Activated CD4-positive, alpha-beta T cell treated with anti-CD3 and anti-CD28 coated beads, Interleukin-2, amount 10 ng/mL, durations not matched to agents 24 days and 14 days (primary cell): ENCODE measurements around the gene ADGRV1. TPM values are rescaled to one million over a fixed set of nuclear protein-coding genes. Genes with fewer than 3 reads are reported as not detected.

Experiments used
- DNase-seq: peaks from one replicate; pipeline ENCODE4 v3.0.0; 2022
- H3K27ac Mint-ChIP-seq: one replicate; pipeline ENCODE4 v1.8.0; 2022; ENCODE audit warnings: mild to moderate bottlenecking, mixed read lengths
- H3K27me3 Mint-ChIP-seq: one replicate; pipeline ENCODE4 v1.8.0; 2022; ENCODE audit warnings: mixed read lengths
- H3K36me3 Mint-ChIP-seq: one replicate; pipeline ENCODE4 v1.8.0; 2022; ENCODE audit warnings: low read depth, mild to moderate bottlenecking, mixed read lengths
- H3K4me1 Mint-ChIP-seq: one replicate; pipeline ENCODE4 v1.8.0; 2021; ENCODE audit warnings: mixed read lengths
- H3K4me3 Mint-ChIP-seq: one replicate; pipeline ENCODE4 v1.8.0; 2022; ENCODE audit warnings: mild to moderate bottlenecking, moderate library complexity, mixed read lengths
- H3K9me3 Mint-ChIP-seq: one replicate; pipeline ENCODE4 v1.8.0; 2021; ENCODE audit warnings: mixed read lengths
- intact Hi-C: fragments of 100-400 bp; cut with micrococcal nuclease; formaldehyde crosslinking; loops from one replicate; pipeline ENCODE4 v1.15.1; 2023
- total RNA-seq: library from RNA; stranded (reverse); gene quantifications from 2 replicates; pipeline ENCODE4 v1.2.3, GENCODE V29; 2022

The ADGRV1 gene
- total RNA-seq, 1 donor from 2014 or later = 0.63 TPM

DNA sequence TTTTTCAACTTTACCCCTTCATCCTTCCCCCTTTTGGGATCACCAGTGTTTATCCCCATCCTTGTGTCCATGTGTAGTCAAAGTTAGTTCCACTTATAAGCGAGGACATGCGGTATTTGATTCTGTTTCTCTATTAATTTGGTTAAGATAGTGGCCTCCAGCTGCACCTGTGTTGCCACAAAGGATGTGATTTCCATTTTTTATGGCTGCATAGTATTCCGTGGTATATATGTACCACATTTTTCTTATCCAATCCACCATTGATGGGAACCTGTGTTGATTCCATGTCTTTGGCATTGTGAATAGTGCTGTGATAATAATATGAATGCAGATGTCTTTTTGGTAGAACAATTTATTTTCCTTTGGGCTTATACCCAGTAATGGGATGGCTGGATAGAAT lies 572.2 kb downstream of the ADGRV1 start:
- Mint-ChIP-seq H3K4me1 (peaks cover 2% of the 10 kb centered on the region), H3K27me3 (peaks cover 32% of the 10 kb centered on the region), H3K36me3 (no peaks in the 10 kb centered on the region), H3K4me3 (no peak overlapping the region), H3K27ac (no peak overlapping the region), H3K9me3 (peaks cover 5% of the 10 kb centered on the region)
- intact Hi-C loops = no loop called here
- DNase-seq = peak; percentile 24

DNA sequence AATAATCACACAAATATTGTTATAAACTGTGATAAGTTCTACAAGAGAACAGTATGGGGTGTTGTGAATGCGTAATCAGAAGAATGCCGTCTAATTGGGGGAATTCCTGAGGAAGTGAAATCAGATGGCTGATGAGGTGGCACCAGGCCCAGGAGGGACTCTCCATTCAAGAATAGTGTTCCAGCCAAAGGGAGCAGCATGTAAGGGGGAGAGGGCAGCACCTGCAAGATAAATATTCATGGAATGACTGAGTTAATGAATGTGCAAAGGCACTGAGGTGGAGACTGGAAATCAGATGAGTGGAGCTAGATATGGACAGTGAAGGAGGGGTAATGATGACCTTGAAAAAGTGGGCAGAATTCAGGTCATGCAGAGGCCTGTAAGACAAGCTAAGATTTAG lies 574.0 kb downstream of the ADGRV1 start:
- no peak overlapping the region for H3K4me3 Mint-ChIP-seq
- peaks cover 27% of the 10 kb centered on the region for H3K27me3 Mint-ChIP-seq
- no peak overlapping the region for H3K27ac Mint-ChIP-seq
- H3K4me1 Mint-ChIP-seq = peaks cover 7% of the 10 kb centered on the region
- intact Hi-C loops = no loop called here
- H3K9me3 Mint-ChIP-seq = peaks cover 5% of the 10 kb centered on the region
- DNase-seq = no peak
- H3K36me3 Mint-ChIP-seq = no peaks in the 10 kb centered on the region

DNA sequence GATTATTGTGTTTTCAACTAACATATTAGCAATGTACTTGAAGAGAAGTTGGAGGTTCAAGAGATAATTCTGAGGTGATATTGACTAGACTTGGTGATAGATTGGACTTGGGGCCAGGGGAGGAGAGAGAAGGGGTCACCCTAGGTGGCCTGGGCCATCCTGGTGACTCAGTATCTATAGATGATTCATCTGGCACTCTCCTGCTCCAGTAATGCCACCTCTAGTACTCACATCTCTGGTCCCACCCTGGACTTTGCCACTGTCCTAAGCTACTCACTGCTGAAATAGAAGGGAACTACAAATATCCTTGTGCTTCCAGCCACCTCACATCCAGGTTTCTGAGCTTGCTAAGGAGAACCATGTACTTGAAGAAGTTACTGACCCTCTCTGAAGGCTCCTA lies 574.6 kb downstream of the ADGRV1 start:
- intact Hi-C loops = no loop called here
- Mint-ChIP-seq H3K27ac (no peak overlapping the region), H3K36me3 (no peaks in the 10 kb centered on the region), H3K9me3 (peaks cover 5% of the 10 kb centered on the region), H3K27me3 (peaks cover 21% of the 10 kb centered on the region), H3K4me1 (peaks cover 7% of the 10 kb centered on the region), H3K4me3 (no peak overlapping the region)
- no peak for DNase-seq

DNA sequence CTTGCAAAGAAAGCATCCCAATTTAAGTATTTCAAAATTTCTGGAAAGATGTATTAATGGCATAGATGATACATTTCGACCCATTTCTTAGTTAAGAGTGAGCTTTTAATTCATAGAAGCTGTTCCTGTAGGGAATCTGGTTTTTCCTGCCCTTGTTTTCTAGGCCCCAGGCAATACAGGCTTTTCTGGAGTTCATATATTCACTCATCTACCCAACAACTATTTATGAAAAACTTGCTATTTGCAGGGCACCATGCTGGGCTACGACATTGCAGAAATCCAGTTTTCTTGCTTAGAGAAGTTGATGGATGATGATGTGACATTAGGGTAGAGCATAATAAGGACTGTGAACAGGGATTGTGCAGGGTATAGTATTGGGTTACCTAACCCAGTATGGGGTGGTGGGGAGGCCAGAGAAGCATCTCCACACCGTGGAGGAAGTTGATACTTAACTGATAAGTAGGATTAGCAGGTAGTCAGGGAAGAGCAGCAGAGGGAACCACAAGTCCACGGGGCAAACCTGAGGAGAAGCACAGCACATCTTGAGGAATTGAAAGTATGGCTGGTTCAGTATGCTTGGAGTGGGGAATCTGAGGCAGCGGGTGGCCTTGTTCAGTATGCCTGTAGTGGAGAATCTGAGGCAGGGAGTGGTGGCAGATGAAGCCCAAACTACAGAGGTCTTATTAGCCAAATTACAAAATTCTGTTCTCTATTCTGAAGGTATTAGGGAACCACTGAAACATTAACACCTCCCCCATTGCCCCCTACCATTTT lies 577.1 kb downstream of the ADGRV1 start:
- peaks cover 14% of the 10 kb centered on the region for H3K27me3 Mint-ChIP-seq
- no peak for DNase-seq
- no peak overlapping the region for H3K27ac Mint-ChIP-seq
- intact Hi-C loops = no loop called here
- peaks cover 5% of the 10 kb centered on the region for H3K9me3 Mint-ChIP-seq
- H3K36me3 Mint-ChIP-seq = no peaks in the 10 kb centered on the region
- peaks cover 14% of the 10 kb centered on the region for H3K4me1 Mint-ChIP-seq
- no peak overlapping the region for H3K4me3 Mint-ChIP-seq

DNA sequence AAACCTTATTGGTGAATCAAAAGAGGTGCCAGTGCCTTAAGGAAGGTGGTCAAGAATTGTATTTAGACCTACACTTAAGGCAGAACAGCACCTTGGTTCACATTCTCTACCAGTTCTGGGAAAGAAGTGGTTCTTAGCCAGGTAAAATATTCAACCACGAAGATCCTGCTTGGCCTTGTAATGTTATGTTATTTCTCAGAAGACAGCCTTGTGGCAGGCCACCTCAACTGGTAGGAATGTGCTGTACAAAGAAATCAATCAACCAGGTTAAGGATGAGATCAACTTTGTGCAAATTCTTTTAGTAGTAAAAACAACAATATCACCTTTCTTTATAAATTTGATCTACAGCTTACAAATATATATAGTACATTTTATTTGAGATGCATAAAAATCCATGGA lies 577.7 kb downstream of the ADGRV1 start:
- Mint-ChIP-seq H3K36me3 (no peaks in the 10 kb centered on the region), H3K27ac (no peak overlapping the region), H3K4me1 (peaks cover 14% of the 10 kb centered on the region), H3K4me3 (no peak overlapping the region), H3K27me3 (peaks cover 14% of the 10 kb centered on the region), H3K9me3 (peaks cover 5% of the 10 kb centered on the region)
- intact Hi-C loops = no loop called here
- no peak for DNase-seq

DNA sequence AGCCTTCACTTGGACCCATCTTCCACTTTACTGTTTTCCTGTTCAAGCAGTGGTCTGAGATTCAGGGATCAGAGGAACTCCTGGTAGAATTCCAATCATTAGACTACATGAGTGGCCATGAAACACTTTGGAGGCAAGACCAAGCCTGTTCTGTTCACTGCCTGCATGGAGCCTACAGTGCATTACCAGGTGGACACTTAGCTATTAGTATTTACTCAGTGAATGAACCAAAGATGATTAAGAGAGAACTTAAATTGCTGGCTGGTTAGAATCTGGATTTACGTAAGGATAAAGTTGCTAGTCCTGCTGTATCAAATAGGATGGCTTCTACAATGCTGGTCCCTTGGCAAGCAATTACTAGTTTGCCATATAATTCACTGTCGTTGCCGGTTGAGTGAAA lies 579.0 kb downstream of the ADGRV1 start:
- Mint-ChIP-seq H3K27me3 (peaks cover 7% of the 10 kb centered on the region), H3K4me3 (no peak overlapping the region), H3K27ac (no peak overlapping the region), H3K4me1 (peaks cover 18% of the 10 kb centered on the region), H3K9me3 (peaks cover under 1% of the 10 kb centered on the region), H3K36me3 (no peaks in the 10 kb centered on the region)
- intact Hi-C loops = no loop called here
- DNase-seq = no peak

DNA sequence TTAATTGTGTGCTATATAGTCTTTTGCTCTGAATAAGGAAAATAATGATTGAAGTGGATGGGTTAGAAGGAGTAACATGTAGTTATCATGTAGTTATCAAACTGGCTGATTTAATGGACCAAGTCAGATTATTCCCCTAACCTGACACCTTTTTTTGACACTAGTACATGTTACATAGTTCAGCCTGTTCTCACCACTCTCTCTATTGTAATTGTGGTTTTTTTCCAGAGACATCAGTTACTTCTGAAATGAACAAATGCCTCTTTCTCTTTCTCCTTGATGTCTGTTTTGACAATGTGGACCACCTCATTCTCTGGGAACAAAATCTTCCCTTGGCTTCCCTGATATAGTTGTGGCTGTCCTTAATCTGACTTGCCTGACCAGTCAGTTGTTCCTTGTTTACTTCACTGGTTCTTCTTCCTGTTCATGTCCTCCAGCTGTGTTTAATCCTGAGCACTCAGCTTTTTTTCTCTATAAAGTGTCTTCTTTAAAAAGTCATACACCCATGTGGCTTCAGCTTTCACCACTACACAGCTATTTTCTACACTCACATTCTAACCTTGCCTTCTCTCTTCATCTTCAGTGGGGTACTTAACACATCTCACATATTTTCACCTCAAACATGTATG lies 581.1 kb downstream of the ADGRV1 start:
- DNase-seq = no peak
- intact Hi-C loops = no loop called here
- no peak overlapping the region for H3K4me3 Mint-ChIP-seq
- H3K27ac Mint-ChIP-seq = no peak overlapping the region
- no peaks in the 10 kb centered on the region for H3K36me3 Mint-ChIP-seq
- H3K4me1 Mint-ChIP-seq = peaks cover 18% of the 10 kb centered on the region
- H3K27me3 Mint-ChIP-seq = peaks cover 2% of the 10 kb centered on the region
- H3K9me3 Mint-ChIP-seq = no peaks in the 10 kb centered on the region

DNA sequence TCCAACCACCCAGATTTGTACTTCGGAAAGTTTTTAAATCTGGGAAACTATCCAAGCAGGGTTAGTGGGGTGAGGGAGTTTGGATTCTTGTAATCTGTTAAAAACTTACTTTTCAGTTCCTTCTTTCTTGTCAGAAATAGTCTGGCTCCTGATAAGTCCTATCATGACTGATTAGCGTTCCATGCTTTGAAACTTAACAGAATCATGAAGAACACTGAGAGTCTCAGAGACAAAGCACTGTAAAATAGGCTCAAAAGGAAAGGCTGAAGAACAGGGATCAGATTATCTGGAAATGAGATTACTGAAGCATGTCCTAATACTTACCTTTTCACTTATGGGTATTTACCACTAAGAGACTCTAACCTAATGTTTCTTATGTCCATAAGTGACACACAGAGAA lies 582.1 kb downstream of the ADGRV1 start:
- H3K4me3 Mint-ChIP-seq = no peak overlapping the region

GRCh38 chr5:91141642-91142041 lies 583.0 kb downstream of the ADGRV1 start:
- Mint-ChIP-seq H3K4me1 (peaks cover 12% of the 10 kb centered on the region), H3K27ac (no peak overlapping the region), H3K4me3 (no peak overlapping the region), H3K9me3 (no peaks in the 10 kb centered on the region), H3K27me3 (peaks cover 6% of the 10 kb centered on the region), H3K36me3 (no peaks in the 10 kb centered on the region)
- no peak for DNase-seq
- intact Hi-C loops = no loop called here

More for the DNA sequence above, 582.1 kb downstream of the ADGRV1 start:
- Mint-ChIP-seq H3K27me3 (peaks cover 2% of the 10 kb centered on the region), H3K4me1 (peaks cover 18% of the 10 kb centered on the region), H3K27ac (no peak overlapping the region), H3K36me3 (no peaks in the 10 kb centered on the region), H3K9me3 (no peaks in the 10 kb centered on the region)
- intact Hi-C loops = no loop called here
- DNase-seq = no peak

GRCh38 chr5:91142386-91142785 lies 583.8 kb downstream of the ADGRV1 start:
- Mint-ChIP-seq H3K9me3 (no peaks in the 10 kb centered on the region), H3K4me1 (peaks cover 12% of the 10 kb centered on the region), H3K4me3 (no peak overlapping the region), H3K27ac (no peak overlapping the region), H3K27me3 (peaks cover 6% of the 10 kb centered on the region), H3K36me3 (no peaks in the 10 kb centered on the region)
- DNase-seq = no peak
- intact Hi-C loops = no loop called here

DNA sequence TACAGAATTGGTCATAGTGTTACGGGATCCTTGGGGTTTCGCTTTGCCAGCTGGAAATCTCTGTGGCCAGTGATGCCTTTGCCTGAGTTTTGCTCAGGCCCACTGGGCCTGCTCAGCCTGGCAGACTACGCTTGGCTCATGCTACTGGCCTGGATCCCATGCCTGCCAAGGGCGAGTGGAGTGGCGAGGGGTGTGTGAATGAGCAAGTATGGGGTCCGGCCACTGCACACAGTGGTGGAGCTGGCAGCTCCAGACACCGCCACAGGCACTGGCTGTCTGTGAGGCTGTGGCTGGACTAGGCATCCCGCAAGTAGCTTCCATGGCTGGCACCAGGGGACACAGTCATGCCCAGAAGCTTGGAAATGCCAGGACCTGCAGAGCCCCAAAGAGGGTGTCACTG lies 584.2 kb downstream of the ADGRV1 start:
- no peak overlapping the region for H3K4me3 Mint-ChIP-seq

DNA sequence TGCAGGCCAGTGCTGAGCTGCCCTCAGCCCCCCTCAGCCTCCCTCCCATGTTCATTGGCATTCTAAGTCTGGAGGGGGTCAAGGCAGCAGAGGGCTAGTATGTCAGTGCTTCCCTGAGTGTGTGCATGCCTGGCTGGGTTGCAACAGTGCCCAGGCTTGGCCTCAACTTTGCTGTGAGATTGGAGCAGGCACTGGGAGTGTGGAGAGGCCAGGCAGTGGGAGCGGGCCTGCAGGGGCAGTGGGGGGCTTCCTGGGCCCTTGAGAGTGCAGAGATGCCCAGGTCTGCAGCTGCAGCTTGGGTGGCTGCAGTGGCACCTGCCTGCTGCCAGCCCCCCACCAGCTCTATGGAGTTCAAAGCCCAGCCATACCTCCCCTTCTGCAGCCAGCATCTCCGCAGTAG lies 585.2 kb downstream of the ADGRV1 start:
- no peak overlapping the region for H3K27ac Mint-ChIP-seq
- no peaks in the 10 kb centered on the region for H3K9me3 Mint-ChIP-seq
- intact Hi-C loops = no loop called here
- no peak overlapping the region for H3K4me3 Mint-ChIP-seq
- peaks cover 12% of the 10 kb centered on the region for H3K4me1 Mint-ChIP-seq
- no peak for DNase-seq
- no peaks in the 10 kb centered on the region for H3K36me3 Mint-ChIP-seq
- H3K27me3 Mint-ChIP-seq = peaks cover 6% of the 10 kb centered on the region

More for the DNA sequence above, 584.2 kb downstream of the ADGRV1 start:
- peaks cover 6% of the 10 kb centered on the region for H3K27me3 Mint-ChIP-seq
- no peak for DNase-seq
- no peaks in the 10 kb centered on the region for H3K36me3 Mint-ChIP-seq
- H3K4me1 Mint-ChIP-seq = peaks cover 12% of the 10 kb centered on the region
- no peaks in the 10 kb centered on the region for H3K9me3 Mint-ChIP-seq
- H3K27ac Mint-ChIP-seq = no peak overlapping the region
- intact Hi-C loops = no loop called here

DNA sequence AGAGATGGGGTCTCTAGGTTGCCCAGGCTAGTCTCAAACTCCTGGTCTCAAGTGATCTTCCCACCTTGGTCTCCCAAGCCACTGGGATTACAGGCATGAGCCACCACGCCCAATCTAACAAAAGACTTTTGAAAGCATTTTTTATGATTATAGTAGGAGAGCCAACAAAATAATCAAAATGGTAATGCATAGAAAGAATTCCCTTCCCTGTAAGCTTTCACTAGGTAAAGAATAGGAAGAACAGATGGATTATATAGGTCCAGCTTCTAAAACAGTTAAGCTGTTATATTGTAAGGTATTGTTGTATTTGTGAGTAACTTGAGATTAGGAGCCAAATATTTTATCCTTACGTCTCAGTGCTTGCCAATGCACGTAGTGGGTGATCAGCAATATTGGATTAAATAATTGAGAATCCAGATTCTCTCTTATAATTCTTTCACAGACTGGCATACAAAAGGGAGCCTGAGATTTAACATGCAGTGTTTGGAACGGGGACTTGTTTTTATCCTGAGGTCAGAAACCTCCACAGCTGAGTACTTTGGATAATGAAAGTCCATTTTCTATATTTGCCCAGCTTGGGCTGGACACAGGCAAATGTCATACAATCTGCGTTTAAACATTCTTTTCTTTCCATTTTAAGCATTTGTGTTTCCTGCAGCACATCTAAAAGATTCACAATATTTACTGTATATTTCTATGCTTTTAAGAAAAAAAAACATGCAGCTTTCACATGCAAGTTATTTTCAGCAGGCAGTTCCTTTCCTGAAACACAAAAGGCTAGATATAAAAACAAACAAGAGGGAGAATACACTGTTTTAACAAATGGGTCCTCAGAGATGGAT lies 586.1 kb downstream of the ADGRV1 start:
- H3K4me1 Mint-ChIP-seq = peaks cover 9% of the 10 kb centered on the region
- no peaks in the 10 kb centered on the region for H3K9me3 Mint-ChIP-seq

DNA sequence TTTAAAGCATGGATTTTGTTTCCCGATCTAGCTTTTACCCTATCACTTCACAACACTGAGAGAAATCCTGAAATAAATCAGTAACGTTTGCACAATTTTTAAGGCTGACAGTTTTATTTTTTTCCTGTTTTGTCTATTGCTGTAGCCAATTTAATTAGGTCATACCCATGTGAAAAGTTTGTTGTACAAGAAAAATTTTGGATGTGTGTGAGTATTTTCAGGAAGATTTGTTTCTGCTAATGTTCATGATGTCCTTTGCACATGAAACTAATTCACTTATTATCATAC lies 586.7 kb downstream of the ADGRV1 start:
- Mint-ChIP-seq H3K4me3 (no peak overlapping the region), H3K36me3 (no peaks in the 10 kb centered on the region), H3K27ac (no peak overlapping the region)

More for the DNA sequence above, 586.1 kb downstream of the ADGRV1 start:
- intact Hi-C loops = no loop called here
- no peak overlapping the region for H3K27ac Mint-ChIP-seq
- H3K4me3 Mint-ChIP-seq = no peak overlapping the region
- DNase-seq = no peak
- no peaks in the 10 kb centered on the region for H3K36me3 Mint-ChIP-seq
- H3K27me3 Mint-ChIP-seq = peaks cover 6% of the 10 kb centered on the region

More for the DNA sequence above, 586.7 kb downstream of the ADGRV1 start:
- intact Hi-C loops = no loop called here
- H3K4me1 Mint-ChIP-seq = peaks cover 6% of the 10 kb centered on the region
- DNase-seq = no peak
- H3K9me3 Mint-ChIP-seq = no peaks in the 10 kb centered on the region
- H3K27me3 Mint-ChIP-seq = peaks cover 4% of the 10 kb centered on the region
